Measurements from ENCODE around the gene MFSD2A. TPM values are rescaled to one million over a fixed set of nuclear protein-coding genes. Genes with fewer than 3 reads are reported as not detected.
"Not testable (repeated sequence)": the region's sequence is repeated elsewhere in the genome, so short reads cannot be mapped to it uniquely, and the experiment has no call there.

The MFSD2A gene
- 6.0 and 6.2 TPM in 2 replicates for total RNA-seq

DNA sequence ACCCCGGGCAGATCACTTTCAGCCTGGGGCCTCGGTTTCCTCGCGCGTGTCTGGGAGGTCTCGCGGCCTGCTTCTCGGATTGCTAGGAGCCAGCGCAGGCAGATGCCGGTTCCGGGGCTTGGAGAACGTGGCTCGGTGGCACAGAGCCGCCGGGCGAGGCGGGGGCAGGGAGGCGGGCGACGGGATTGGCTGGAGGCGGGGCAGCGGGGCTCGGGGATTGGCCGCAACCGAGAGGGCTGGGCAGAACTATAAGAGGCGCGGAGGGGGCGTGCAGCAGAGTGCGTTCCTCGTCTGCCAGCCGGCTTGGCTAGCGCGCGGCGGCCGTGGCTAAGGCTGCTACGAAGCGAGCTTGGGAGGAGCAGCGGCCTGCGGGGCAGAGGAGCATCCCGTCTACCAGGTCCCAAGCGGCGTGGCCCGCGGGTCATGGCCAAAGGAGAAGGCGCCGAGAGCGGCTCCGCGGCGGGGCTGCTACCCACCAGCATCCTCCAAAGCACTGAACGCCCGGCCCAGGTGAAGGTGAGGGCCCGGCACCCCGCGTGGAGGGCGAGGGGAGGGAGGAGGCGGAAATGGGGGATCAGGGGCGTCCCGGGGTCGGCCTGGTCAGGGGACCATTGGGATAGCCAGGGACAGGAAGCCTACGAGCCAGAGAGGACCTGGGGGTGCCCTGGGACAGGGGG is at the start of gene MFSD2A:
MFSD2A (plus strand) TSS at position 276 of the 677 bp plus-strand sequence; CDS start at position 424, 148 bp downstream.
- intact Hi-C loops (cut with micrococcal nuclease): loop anchor here (1.0 to 5.0 kb wide), 5 partner anchors 18 to 138 kb away; partner anchors contain the start of gene CAP1

GRCh38 chr1:39905172-39905571 is 49.8 kb upstream of the MFSD2A start:
- intact Hi-C loops (cut with micrococcal nuclease): loop anchor here (10.0 kb wide), 1 partner anchor 170 kb away; the partner anchor contains the start of gene PPIE

- intact Hi-C loops (cut with micrococcal nuclease): loop anchor here (10.0 kb wide), 1 partner anchor 173 kb away; the partner anchor contains the start of gene PPIE
Observed at GRCh38 chr1:39907528-39908453, 47.2 kb upstream of the MFSD2A start.

DNA sequence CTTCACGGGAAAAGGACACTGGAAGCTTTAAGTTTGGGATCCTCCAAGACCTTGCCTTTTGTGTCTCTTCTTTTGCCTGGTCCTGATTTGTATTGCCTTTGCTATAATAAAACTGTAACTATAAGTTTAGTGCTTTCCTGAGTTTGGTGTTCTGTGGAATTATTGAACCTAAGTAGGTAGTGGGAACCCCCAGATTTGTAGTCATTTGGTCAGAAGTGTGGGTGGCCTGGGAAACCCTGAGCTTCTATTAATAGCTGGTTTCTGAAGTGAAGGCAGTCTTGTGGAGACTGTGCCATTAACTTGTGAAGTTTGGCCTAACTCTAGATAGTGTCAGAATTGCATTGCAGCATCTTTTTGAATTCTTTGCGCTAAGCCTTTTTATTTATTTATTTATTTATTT is 46.4 kb upstream of the MFSD2A start:
- intact Hi-C loops (cut with micrococcal nuclease): loop anchor here (10.0 kb wide), 1 partner anchor 174 kb away; the partner anchor contains the start of gene PPIE

DNA sequence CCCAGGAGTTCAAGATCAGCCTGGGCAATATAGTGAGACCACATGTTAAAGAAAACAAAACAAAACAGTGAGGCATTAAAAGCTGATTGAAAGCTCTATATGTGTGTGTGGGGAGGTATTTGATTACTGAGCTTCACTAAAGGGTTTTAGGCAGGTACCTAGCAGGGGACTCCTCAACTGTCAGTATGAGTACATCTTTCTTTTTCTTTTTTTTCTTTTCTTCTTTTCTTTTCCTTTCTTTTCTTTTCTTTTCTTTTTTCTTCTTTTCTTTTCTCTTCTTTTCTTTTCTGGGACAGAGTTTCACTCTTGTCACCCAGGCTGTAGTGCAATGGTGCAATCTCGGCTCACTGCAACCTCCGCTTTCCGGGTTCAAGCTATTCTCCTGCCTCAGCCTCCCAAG is 44.7 kb upstream of the MFSD2A start:
- intact Hi-C loops (cut with micrococcal nuclease): no loop called here

DNA sequence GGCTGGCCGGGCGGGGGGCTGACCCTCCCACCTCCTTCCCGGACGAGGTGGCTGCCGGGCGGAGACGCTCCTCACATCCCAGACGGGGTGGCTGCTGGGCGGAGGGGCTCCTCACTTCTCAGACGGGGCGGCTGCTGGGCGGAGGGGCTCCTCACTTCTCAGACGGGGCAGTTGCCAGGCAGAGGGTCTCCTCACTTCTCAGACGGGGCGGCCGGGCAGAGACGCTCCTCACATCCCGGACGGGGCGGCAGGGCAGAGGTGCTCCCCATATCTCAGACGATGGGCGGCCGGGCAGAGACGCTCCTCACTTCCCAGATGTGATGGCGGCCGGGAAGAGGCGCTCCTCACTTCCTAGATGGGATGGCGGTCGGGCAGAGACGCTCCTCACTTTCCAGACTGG is 41.8 kb upstream of the MFSD2A start:
- intact Hi-C loops (cut with micrococcal nuclease): not testable (repeated sequence)

- intact Hi-C loops (cut with micrococcal nuclease): no loop called here
Observed at GRCh38 chr1:39915499-39916129, 39.3 kb upstream of the MFSD2A start.

DNA sequence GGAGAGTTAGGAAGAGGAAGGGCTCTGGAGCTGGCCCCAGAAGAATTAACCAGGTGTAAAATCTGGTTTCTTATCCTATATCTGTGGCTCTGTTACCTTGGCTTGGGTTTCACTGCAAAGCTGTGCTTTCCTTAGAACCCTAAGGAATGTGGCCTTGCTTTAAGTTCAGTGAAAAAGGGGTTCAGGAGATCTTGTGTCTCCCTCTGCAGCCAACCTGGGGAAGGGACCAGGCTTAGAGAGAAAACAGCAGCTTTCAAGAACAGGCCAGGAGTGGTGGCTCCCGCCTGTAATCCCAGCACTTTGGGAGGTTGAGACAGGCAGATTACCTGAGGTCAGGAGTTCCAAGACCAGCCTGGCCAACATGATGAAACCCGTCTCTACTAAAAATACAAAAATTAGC is 37.1 kb upstream of the MFSD2A start:
- intact Hi-C loops (cut with micrococcal nuclease): no loop called here

GRCh38 chr1:39919545-39919944 is 35.4 kb upstream of the MFSD2A start:
- intact Hi-C loops (cut with micrococcal nuclease): loop anchor here (1.0 kb wide), 3 partner anchors 36 to 113 kb away; partner anchors contain the start of gene MFSD2A

- intact Hi-C loops (cut with micrococcal nuclease): no loop called here
Observed at GRCh38 chr1:39922251-39922688, 32.7 kb upstream of the MFSD2A start.

GRCh38 chr1:39925721-39926342 is 29.1 kb upstream of the MFSD2A start:
- intact Hi-C loops (cut with micrococcal nuclease): no loop called here

DNA sequence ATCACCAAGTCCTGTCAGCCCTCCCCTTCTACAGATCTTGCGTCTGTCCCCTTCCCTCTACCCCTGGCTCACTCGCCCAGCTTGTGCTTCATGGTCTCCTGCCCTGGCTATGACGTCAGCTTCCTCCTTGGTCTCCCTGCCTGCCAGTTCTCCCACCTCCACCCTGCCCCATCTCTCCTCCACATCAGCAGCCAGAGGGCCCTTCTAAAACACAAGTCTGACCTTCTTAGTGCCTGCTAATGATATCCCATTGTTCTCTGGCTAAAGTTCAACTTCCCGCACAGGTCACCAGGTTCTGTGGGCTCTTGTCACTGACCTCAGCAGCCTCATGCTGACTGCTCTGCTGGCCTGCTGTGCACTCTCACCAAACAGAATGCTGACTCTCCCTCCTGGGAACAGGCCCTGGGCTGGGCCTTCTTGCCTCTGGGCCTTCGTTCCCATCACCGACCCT is 28.6 kb upstream of the MFSD2A start:
- intact Hi-C loops (cut with micrococcal nuclease): no loop called here

- intact Hi-C loops (cut with micrococcal nuclease): no loop called here
Observed at GRCh38 chr1:39926820-39927219, 28.1 kb upstream of the MFSD2A start.

- intact Hi-C loops (cut with micrococcal nuclease): no loop called here
Observed at GRCh38 chr1:39927538-39927937, 27.4 kb upstream of the MFSD2A start.

GRCh38 chr1:39928809-39929587 is 25.9 kb upstream of the MFSD2A start:
- intact Hi-C loops (cut with micrococcal nuclease): no loop called here

DNA sequence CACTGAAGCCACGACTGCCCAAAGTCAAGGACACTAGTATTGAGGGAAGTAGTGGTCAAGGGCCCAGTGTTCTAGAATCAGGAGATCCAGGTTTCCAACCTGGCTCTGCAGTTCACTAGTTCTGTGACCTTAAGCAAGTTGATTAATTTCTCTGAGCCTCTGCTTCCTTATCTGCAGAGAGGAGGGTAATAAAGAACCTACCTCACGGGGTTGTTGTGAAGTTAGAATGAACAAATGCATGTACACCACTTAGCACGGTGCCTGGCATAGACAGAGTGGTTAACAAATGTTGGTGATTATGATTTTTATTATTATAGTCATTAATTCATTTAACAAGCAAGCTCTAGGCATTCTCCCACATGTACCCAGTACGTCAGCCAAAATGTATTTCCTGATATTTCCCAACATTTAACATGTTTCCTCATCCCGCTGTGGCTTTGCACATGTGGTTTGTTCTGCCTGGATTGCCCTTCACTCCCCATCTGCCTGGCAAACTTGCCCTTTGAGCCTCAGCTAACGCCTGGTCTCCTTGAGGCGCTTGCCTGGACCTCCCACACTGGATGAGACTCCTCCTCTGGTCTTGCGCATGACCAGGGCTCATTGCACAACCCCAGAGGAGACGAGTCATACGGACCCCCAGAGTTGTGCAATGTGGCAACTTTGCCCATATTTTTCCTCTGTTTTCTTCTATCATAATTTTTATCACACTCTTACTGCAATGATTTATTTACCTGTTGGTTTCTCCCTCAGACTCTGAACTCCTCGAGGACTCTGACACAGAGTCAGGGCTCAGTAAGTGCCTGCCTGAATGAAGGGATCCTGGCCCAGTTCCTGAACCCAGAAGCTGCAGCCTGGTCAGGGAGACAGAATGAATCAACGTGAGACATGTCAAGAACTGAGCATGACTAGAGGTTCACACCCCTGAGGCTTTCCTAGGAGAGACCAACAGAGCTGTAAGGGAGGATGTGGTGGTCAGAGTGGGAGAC is 20.7 kb upstream of the MFSD2A start:
- intact Hi-C loops (cut with micrococcal nuclease): no loop called here

GRCh38 chr1:39936724-39937491 is 18.0 kb upstream of the MFSD2A start:
- intact Hi-C loops (cut with micrococcal nuclease): no loop called here

DNA sequence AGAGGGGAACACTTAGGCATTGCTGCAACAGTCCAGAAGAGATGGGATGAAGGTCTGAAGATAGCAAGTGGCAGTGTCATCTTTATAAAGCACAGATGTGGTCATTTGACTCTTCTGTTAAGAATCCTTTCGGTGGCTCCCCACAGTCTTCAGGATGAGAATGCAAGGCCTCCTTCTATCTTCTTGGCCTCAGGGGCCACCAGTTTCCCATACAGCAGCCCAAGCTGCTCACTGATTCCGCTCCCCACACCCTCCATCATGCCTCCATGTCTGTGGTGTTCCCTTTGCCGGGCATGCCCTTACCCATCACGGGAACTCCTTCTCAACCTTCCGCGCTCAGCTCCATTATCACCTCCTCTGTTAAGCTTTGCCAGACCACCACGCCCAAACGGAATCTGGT is 16.1 kb upstream of the MFSD2A start:
- intact Hi-C loops (cut with micrococcal nuclease): no loop called here

All from T-helper 1 cell treated with Interleukin-12 subunit alpha and Interleukin-12 subunit beta and Interleukin-4 antibody, amounts not matched to agents 30 ng/mL and 1 ng/mL, for 36 hours (primary cell).